Smooth muscle cell (in vitro differentiated cells): Measurements from ENCODE around the gene C11orf52. TPM values are rescaled to one million over a fixed set of nuclear protein-coding genes. Genes with fewer than 3 reads are reported as not detected.

ENCODE experiments used
- DNase-seq: peaks from one replicate; lab custom pipeline; 2025; ENCODE audit not compliant: unreplicated experiment; lab: John Stamatoyannopoulos, UW
- H2AFZ ChIP-seq: fragments of 200-600 bp; sonication (generic); 2 replicates; pipeline ENCODE4 v1.6.0; 2016; ENCODE audit warnings: antibody characterized with exemption, low read depth, mild to moderate bottlenecking
- H3F3A ChIP-seq: fragments of 200-600 bp; sonication (generic); 2 replicates; pipeline ENCODE4 v1.6.0; 2017; ENCODE audit warnings: antibody characterized with exemption, low read depth
- H3K27ac ChIP-seq: fragments of 200-600 bp; sonication (generic); 2 replicates; pipeline ENCODE4 v1.5.1; 2016; ENCODE audit warnings: low read depth, mild to moderate bottlenecking
- H3K27me3 ChIP-seq: fragments of 200-600 bp; sonication (generic); 2 replicates; pipeline ENCODE4 v1.6.1; 2016; ENCODE audit warnings: low read depth, mild to moderate bottlenecking
- H3K36me3 ChIP-seq: fragments of 200-600 bp; sonication (generic); 2 replicates; pipeline ENCODE4 v1.5.1; 2016; ENCODE audit warnings: low read depth
- H3K4me1 ChIP-seq: fragments of 200-600 bp; sonication (generic); 2 replicates; pipeline ENCODE4 v1.5.1; 2016; ENCODE audit warnings: low read depth
- H3K4me2 ChIP-seq: fragments of 200-600 bp; sonication (generic); 2 replicates; pipeline ENCODE4 v1.6.0; 2016; ENCODE audit warnings: mild to moderate bottlenecking
- H3K4me3 ChIP-seq: fragments of 200-600 bp; sonication (generic); 2 replicates; pipeline ENCODE4 v1.5.1; 2016; ENCODE audit warnings: mild to moderate bottlenecking
- H3K79me2 ChIP-seq: fragments of 200-600 bp; sonication (generic); 2 replicates; pipeline ENCODE4 v1.6.0; 2016; ENCODE audit warnings: low read depth, mild to moderate bottlenecking
- H3K9ac ChIP-seq: fragments of 200-600 bp; sonication (generic); 2 replicates; pipeline ENCODE4 v1.6.0; 2016; ENCODE audit warnings: low read depth
- H3K9me3 ChIP-seq: fragments of 200-600 bp; sonication (generic); replicated peaks from 2 replicates; pipeline ENCODE4 v1.5.1; 2016; ENCODE audit warnings: low read depth
- H4K20me1 ChIP-seq: fragments of 200-600 bp; sonication (generic); 2 replicates; pipeline ENCODE4 v1.6.0; 2016; ENCODE audit warnings: low read depth
- WGBS: methylation state at CpG from one replicate; pipeline ENCODE4 v1.1.7; 2016; ENCODE audit warnings: low lambda C conversion rate; 5-methylcytosine and 5-hydroxymethylcytosine counted together
- polyA plus RNA-seq: library from polyadenylated mRNA; unstranded; fragments of >200 nt; fragmentation: Nextera tagmentation; extraction: Ambion mirVana; gene quantifications from 2 replicates; pipeline ENCODE4 v1.2.1, GENCODE V29; 2016
- total RNA-seq: library from RNA; depleted of rRNA; stranded (reverse); fragments of >200 nt; gene quantifications from 2 replicates; pipeline ENCODE4 v1.2.3, GENCODE V29; 2014
- TF ChIP-seq, protein P1 (sequence below): fragments of 200-600 bp; sonication (generic); IDR thresholded peaks from 2 replicates; pipeline ENCODE4 v1.5.1; 2017; ENCODE audit warnings: borderline replicate concordance, mild to moderate bottlenecking, antibody characterized with exemption; ENCODE audit not compliant: insufficient read depth, poor library complexity, severe bottlenecking

Gene C11orf52
- total and polyA plus RNA-seq, 2 experiments from 2014 or later = 0.64 to 3.0 TPM

GRCh38 chr11:111911563-111912401 lies 6.9 kb upstream of the C11orf52 start, which contains the start of gene CRYAB:
TSS of gene CRYAB (minus strand) at chr11:111911770. CDS start at chr11:111911724, 46 bp downstream.
- Histone ChIP-seq H4K20me1 (no peaks in the 10 kb centered on the region), H3K4me3 (peak within 1 kb of the TSS; percentile 25), H3K4me2 (peak within 1 kb of the TSS; percentile 74), H3F3A (no peaks in the 10 kb centered on the region), H3K9me3 (no peaks in the 10 kb centered on the region), H3K79me2 (no peaks in the 10 kb centered on the region), H3K36me3 (no peaks in the 10 kb centered on the region), H3K4me1 (peaks cover 9% of the 10 kb centered on the region), H3K9ac (peak within 1 kb of the TSS; percentile 52), H3K27me3 (no peaks in the 10 kb centered on the region), H2AFZ (peak within 1 kb of the TSS; percentile 89), H3K27ac (peak within 1 kb of the TSS; percentile 82)
- TF ChIP-seq, protein P1, sequence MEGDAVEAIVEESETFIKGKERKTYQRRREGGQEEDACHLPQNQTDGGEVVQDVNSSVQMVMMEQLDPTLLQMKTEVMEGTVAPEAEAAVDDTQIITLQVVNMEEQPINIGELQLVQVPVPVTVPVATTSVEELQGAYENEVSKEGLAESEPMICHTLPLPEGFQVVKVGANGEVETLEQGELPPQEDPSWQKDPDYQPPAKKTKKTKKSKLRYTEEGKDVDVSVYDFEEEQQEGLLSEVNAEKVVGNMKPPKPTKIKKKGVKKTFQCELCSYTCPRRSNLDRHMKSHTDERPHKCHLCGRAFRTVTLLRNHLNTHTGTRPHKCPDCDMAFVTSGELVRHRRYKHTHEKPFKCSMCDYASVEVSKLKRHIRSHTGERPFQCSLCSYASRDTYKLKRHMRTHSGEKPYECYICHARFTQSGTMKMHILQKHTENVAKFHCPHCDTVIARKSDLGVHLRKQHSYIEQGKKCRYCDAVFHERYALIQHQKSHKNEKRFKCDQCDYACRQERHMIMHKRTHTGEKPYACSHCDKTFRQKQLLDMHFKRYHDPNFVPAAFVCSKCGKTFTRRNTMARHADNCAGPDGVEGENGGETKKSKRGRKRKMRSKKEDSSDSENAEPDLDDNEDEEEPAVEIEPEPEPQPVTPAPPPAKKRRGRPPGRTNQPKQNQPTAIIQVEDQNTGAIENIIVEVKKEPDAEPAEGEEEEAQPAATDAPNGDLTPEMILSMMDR = no peak
- peak; percentile 62 for DNase-seq
- WGBS = 47% methylated on average over 17 of the region's 17 CpGs

DNA sequence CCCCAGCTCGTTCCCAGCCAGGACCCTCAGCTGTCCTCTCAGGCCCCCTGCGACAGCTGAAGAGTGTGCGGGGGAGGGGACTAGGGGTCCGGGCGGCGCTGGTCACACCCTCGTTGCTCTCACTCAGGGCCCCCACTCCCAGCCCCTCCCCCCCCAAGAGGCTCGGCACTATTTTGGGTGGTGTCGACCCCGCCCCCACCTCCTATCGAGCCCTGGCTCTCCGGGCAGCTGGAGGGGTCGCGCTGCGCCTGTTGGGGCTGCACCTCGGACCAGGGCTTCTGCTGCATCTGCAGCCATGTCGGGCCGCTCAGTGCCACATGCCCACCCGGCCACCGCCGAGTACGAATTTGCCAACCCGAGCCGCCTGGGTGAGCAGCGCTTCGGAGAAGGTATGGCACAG lies 6.2 kb upstream of the C11orf52 start, which contains the start of gene HSPB2:
Gene HSPB2, plus strand, starts transcription at position 200 of the 400 bp plus-strand sequence. Its CDS starts 96 bp downstream, at position 296.
- H3K9me3 ChIP-seq = no peaks in the 10 kb centered on the region
- no peak for DNase-seq
- WGBS = 88% methylated on average over 19 of the region's 26 CpGs
- no peaks in the 10 kb centered on the region for H3K36me3 ChIP-seq
- peak within 1 kb of the TSS; percentile 82 for H3K27ac ChIP-seq
- H3K4me1 ChIP-seq = peaks cover 9% of the 10 kb centered on the region
- peak within 1 kb of the TSS; percentile 74 for H3K4me2 ChIP-seq
- H4K20me1 ChIP-seq = no peaks in the 10 kb centered on the region
- no peaks in the 10 kb centered on the region for H3F3A ChIP-seq
- no peaks in the 10 kb centered on the region for H3K27me3 ChIP-seq
- TF ChIP-seq, protein P1 = no peak
- peak within 1 kb of the TSS; percentile 89 for H2AFZ ChIP-seq
- H3K9ac ChIP-seq = peak within 1 kb of the TSS; percentile 52
- peak within 1 kb of the TSS; percentile 25 for H3K4me3 ChIP-seq
- H3K79me2 ChIP-seq = no peaks in the 10 kb centered on the region

- WGBS = 92% methylated on average over 22 of the region's 24 CpGs
- no peaks in the 10 kb centered on the region for H3F3A ChIP-seq
- no peak overlapping the region for H3K4me3 ChIP-seq
- H4K20me1 ChIP-seq = no peaks in the 10 kb centered on the region
- no peak overlapping the region for H3K4me2 ChIP-seq
- H3K79me2 ChIP-seq = no peaks in the 10 kb centered on the region
- H3K9ac ChIP-seq = no peak overlapping the region
- no peak overlapping the region for H3K27ac ChIP-seq
- peaks cover 9% of the 10 kb centered on the region for H3K4me1 ChIP-seq
- DNase-seq = no peak
- no peaks in the 10 kb centered on the region for H3K27me3 ChIP-seq
- no peaks in the 10 kb centered on the region for H3K9me3 ChIP-seq
- TF ChIP-seq, protein P1 = no peak
- H3K36me3 ChIP-seq = no peaks in the 10 kb centered on the region
- peak overlapping the region; percentile 46 for H2AFZ ChIP-seq
These were observed 5.5 kb upstream of the C11orf52 start for GRCh38 chr11:111913031-111913861.
